NB4 (cell line): ENCODE data around the gene YES1.

Source experiments
- MYC ChIP-seq: IDR thresholded peaks from 2 replicates; pipeline ENCODE4 v1.6.1; 2011; ENCODE audit warnings: low read depth, low read length
- POLR2A ChIP-seq: IDR thresholded peaks from 2 replicates; pipeline ENCODE4 v1.6.1; 2011; ENCODE audit warnings: mild to moderate bottlenecking; ENCODE audit not compliant: insufficient read length; ENCODE audit errors: extremely low read depth
- TF ChIP-seq, protein P1 (sequence below): IDR thresholded peaks from one replicate; pipeline ENCODE4 v1.5.1; 2012; ENCODE audit warnings: low read depth, low read length
- TF ChIP-seq, protein P2 (sequence below): IDR thresholded peaks from 2 replicates; pipeline ENCODE4 v1.6.1; 2011; ENCODE audit warnings: low read depth, low read length

DNA sequence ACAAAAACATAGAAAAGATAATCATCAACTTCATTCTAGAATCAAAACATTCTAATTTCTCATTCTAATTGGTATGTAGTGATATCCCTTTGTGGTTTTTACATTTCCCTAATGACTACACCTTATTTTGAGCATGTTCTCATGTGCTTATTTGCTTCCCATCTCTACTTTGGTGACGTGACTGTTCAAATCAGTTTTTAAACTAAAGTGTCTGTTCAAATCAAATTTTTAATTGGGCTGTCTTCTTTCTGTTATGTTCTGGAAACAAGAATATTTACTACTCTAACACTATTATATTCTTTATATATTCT, 45.5 kb downstream of the YES1 start:
- no peak for TF ChIP-seq POLR2A
- TF ChIP-seq, protein P1, sequence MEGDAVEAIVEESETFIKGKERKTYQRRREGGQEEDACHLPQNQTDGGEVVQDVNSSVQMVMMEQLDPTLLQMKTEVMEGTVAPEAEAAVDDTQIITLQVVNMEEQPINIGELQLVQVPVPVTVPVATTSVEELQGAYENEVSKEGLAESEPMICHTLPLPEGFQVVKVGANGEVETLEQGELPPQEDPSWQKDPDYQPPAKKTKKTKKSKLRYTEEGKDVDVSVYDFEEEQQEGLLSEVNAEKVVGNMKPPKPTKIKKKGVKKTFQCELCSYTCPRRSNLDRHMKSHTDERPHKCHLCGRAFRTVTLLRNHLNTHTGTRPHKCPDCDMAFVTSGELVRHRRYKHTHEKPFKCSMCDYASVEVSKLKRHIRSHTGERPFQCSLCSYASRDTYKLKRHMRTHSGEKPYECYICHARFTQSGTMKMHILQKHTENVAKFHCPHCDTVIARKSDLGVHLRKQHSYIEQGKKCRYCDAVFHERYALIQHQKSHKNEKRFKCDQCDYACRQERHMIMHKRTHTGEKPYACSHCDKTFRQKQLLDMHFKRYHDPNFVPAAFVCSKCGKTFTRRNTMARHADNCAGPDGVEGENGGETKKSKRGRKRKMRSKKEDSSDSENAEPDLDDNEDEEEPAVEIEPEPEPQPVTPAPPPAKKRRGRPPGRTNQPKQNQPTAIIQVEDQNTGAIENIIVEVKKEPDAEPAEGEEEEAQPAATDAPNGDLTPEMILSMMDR, result no peak
- no peak for TF ChIP-seq MYC
- TF ChIP-seq, protein P2, sequence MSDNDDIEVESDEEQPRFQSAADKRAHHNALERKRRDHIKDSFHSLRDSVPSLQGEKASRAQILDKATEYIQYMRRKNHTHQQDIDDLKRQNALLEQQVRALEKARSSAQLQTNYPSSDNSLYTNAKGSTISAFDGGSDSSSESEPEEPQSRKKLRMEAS, result no peak
